KG1 (cell line): ENCODE results near the gene PLCB3.
"Not testable (repeated sequence)": the region's sequence is repeated elsewhere in the genome, so short reads cannot be mapped to it uniquely, and the experiment has no call there.

Experiments
- DNase-seq: peaks from one replicate; lab custom pipeline; 2025; lab: John Stamatoyannopoulos, UW

Gene PLCB3

DNA sequence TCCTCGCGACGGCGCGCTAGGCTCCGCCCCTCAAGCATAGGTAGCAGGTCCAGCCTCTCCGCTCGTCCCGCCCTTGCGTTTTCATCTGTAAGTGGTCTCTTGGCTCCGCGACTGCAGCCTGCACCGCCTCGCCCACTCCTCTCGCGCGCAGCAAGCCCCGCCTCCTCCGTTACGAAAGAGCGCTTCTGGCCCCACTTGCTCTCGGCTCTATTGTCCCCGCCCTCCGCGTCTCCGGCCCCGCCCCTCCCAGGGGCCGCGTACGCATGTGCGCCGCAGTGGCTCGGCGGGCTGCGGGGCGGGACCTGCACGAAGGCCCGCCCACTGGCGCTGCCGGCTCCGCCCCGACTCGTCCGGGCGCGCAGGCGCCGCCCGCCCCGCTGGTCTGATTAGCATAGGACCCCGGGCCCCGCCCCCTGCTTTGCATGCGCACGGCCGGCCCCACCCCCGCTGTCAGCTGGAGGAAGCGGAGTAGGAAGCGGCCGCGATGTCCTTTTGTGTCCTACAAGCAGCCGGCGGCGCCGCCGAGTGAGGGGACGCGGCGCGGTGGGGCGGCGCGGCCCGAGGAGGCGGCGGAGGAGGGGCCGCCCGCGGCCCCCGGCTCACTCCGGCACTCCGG, 53.9 kb downstream of the PLCB3 start, which contains the start of gene ESRRA:
ESRRA (plus strand) TSS at position 450 of the 616 bp plus-strand sequence. CDS start 1,656 bp downstream, outside the sequence.
- peak; percentile 100 for DNase-seq

DNA sequence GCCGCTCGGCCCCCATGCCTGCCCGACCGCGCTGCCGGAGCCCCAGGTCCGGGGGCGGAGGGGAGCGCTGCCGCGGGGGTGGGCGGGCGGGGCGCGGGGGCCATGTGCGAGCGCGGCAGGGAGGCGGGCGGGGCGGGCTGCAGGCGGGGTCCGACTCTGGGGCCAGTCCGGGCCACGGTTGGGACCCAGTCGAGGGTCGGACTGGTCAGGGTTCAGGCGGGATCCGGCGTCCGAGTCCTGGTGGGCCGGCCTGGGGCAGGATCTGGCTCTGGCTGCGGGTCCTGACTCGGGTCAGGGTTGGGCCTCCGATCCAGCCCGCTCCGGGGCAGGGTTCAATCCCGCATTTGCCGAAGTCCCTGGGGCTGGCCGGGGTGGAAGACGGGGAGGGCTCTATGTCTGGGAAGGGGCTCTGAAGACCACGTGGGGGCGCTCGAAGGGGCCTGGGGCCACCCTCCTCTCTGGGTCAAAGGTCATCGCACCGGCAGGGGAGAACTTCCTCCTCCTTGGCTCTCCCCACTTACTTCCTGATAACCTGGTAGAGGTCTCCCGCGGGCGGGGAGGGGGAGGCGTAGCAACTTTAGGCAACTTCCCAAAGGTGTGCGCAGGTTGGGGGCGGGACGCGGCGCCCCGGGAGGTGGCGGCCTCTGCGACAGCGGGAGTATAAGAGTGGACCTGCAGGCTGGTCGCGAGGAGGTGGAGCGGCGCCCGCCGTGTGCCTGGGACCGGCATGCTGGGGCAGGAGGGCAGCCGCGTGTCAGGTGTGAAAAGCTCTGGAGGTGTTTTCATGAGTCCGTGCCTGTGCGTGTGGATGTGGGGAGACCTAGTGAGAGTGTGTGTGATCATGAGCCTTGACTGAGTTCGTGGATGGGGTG, 54.6 kb downstream of the PLCB3 start:
- peak; percentile 74 for DNase-seq

DNA sequence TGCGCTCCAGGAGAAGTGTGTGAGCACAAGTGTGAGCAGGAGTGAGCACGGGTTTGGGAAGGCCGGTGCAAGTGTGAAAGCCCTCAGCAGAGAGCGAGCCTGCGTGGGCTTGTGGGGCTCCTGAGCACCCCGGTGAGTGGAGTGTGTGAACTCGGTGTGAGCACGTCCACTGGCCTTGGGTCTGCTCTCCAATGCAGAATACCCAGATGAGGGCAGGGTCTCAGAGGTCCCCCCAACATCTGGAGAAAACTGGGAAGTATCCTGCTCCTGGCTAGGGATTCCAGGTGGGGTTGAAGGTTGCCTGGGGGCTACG, 55.2 kb downstream of the PLCB3 start:
- DNase-seq, result no peak

DNA sequence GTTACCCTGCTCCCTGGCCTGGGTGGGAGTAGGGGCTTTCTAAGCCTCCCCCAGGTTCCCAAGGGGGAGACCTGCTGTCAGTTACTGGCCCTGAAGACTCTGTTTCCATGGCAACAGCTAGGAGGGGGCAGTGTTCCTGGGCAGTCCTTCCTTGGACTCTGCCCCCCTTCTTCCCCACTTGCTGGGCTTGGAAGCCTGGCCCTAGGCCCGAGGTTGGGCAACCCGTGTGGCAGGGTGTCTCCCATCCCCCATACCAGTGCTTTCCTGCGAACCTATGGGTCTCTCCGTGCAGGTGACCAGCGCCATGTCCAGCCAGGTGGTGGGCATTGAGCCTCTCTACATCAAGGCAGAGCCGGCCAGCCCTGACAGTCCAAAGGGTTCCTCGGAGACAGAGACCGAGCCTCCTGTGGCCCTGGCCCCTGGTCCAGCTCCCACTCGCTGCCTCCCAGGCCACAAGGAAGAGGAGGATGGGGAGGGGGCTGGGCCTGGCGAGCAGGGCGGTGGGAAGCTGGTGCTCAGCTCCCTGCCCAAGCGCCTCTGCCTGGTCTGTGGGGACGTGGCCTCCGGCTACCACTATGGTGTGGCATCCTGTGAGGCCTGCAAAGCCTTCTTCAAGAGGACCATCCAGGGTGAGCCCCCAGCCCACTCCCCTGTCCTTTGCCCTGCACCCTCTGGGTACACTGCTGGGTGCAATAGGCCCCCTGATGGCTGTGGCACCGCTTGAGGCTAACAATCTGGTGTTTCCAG, 55.7 kb downstream of the PLCB3 start:
- no peak for DNase-seq

DNA sequence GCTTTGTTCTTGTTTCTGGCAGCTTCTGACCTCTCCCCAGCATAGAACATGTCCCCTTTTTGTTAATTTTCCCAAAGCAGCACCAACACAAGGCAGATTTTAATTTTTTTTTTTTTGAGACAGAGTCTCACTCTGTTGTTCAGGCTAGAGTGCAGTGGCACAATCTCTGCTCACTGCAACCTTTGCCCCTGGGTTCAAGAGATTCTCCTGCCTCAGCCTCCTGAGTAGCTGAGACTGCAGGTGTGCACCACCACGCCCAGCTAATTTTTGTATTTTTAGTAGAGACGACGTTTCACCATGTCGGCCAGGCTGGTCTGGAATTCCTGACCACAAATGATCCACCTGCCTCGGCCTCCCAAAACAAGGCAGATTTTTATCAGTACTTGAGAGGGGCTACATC, 56.5 kb downstream of the PLCB3 start:
- not testable (repeated sequence) for DNase-seq

DNA sequence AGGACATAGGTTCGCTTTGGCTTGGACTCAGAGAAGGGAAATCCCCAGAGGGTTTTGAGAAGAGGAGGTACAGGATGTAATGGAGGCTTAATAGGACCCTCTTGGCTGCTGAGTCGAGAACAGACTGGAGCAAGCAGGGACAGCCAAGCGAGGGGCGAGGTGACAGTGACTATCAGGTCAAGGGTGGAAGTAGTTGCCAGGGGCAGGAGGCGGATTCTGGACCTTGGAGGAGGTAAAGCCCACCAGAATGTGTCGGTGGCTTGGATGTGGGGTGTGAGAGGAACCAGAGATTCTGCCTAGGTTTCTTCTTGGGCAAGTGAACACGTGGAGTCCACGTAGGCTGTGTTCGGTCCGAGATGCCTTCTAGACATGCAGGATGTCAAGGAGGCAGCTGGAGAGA, 61.6 kb downstream of the PLCB3 start:
- DNase-seq, result no peak

DNA sequence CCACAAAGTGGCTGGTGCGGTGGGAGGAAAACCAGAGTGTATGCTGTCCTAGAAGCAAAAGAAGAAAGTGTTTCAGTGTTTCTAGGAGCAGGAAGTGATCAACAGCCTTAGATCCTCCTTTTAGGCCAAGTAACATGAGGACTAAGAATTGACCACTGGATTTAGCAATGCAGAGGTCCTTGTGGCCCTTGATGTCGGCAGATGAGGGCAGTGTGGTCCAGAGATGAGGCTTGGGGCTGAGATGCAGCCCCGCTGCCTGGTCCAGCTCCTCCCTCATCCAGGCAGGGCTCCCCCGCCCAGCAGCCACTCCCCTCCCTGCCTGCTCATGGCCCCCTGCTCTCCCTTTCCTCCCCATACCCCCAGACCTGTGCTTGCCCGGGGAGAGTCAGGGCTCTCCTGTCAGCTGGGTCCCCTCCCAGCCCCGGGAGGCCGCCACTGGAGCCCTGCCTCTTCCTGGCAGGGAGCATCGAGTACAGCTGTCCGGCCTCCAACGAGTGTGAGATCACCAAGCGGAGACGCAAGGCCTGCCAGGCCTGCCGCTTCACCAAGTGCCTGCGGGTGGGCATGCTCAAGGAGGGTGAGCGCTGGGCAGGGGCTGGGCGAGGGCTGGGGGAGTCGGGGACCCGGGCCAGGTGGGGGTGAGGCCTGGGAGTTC, 62.3 kb downstream of the PLCB3 start:
- DNase-seq, result no peak

DNA sequence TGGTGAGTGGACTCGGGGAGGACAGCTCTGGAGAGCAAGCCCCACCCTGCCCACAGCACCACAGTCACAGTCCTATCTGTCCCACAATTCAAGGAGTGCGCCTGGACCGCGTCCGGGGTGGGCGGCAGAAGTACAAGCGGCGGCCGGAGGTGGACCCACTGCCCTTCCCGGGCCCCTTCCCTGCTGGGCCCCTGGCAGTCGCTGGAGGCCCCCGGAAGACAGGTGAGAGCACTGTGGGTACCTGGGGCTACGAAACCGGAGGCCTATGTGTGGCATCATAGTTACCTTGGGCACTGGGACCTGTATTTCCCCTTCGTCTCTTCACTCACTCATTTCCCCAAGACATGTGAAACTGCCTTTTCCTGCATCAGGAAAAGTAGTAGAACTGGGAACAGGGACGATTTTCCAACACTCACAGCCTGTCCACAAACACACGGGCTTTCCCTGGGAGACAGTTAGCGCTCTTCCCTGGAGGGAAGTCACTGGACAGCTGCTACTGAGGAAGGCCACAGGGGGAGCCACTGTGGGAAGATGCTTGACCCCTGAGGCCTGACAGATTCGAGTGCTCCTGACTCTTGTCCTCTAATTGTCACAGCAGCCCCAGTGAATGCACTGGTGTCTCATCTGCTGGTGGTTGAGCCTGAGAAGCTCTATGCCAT, 62.9 kb downstream of the PLCB3 start:
- no peak for DNase-seq

DNA sequence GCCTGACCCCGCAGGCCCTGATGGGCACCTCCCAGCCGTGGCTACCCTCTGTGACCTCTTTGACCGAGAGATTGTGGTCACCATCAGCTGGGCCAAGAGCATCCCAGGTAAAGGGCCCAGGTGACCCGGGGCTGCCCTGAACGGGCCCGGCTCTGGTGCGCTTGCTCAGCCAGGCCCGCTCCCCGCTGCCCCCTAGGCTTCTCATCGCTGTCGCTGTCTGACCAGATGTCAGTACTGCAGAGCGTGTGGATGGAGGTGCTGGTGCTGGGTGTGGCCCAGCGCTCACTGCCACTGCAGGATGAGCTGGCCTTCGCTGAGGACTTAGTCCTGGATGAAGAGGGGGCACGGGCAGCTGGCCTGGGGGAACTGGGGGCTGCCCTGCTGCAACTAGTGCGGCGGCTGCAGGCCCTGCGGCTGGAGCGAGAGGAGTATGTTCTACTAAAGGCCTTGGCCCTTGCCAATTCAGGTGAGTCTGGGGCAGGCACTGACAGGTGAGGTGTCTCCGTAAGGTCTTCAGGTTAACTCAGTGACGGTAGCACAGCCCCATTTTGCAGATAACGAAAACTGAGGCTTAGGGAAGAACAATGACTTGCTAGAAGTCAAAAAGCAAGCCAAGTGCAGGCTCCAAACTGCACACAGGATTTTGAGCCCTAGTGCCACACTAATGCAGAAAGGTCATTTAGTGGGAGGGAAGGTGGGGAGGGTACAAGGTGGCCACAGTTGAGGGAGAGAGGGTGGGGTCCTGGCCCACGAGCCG, 63.7 kb downstream of the PLCB3 start:
- no peak for DNase-seq

DNA sequence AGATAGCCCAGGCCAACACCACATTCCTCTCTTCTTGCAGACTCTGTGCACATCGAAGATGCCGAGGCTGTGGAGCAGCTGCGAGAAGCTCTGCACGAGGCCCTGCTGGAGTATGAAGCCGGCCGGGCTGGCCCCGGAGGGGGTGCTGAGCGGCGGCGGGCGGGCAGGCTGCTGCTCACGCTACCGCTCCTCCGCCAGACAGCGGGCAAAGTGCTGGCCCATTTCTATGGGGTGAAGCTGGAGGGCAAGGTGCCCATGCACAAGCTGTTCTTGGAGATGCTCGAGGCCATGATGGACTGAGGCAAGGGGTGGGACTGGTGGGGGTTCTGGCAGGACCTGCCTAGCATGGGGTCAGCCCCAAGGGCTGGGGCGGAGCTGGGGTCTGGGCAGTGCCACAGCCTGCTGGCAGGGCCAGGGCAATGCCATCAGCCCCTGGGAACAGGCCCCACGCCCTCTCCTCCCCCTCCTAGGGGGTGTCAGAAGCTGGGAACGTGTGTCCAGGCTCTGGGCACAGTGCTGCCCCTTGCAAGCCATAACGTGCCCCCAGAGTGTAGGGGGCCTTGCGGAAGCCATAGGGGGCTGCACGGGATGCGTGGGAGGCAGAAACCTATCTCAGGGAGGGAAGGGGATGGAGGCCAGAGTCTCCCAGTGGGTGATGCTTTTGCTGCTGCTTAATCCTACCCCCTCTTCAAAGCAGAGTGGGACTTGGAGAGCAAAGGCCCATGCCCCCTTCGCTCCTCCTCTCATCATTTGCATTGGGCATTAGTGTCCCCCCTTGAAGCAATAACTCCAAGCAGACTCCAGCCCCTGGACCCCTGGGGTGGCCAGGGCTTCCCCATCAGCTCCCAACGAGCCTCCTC, 64.6 kb downstream of the PLCB3 start:
- DNase-seq, result not testable (repeated sequence)

DNA sequence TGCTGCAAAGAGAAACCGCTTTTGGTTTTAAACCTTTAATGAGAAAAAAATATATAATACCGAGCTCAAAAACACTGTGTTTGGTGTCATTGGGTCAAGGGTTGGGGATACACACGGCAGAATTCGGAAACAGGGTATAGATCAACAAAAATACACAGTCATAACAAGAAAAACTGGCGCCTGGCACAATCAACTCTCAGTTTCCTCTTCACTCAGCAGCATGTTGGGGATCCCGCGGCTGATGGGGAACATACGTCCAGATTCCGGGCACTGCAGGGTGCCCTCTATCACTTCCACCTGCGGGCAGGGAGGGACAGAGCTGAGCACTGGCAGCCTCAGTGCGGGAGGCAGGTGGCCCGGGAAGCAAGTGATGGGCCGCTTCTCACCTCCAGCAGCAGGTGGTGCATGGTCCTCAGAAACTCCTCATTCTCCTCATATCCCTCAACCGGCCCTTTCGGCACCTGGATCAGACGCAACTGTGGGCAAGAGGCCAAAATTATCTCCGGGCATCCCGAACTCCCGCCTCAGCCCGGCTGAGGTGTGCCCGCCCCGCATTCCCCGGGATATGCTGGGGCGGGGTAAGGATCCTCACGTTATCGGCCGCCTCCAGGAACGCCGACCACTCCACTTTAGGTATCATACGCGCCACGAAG, 65.5 kb downstream of the PLCB3 start:
- DNase-seq, result no peak

DNA sequence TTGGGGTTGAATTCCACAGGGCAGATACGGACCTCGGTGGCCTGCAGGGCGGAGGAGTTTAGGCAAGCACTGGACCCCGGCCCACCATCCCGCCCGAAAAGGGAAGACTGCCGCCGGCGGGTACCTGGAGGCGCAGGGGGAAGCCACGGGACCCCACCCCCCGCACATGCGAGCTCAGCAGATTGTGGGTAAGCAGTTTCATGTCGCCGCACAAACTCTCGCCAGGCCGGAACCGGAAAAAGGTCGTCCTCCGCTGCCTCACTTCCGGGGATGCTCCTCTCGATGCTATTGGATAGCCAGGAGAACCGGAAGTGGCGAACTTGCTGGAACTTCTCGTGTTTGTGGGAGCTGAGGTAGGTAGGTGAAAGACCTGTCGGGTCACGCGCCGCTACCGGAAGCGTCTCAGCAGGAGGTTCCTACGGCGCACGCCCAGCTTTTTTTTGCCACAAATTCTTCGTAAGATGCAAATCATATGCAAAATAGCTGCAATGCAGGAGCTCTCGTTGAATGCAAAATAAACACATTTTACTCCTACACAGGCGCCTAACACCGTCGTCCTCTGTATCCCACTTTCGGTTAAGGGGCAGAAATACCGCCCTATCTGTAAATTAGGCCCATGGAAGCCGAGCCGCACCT, 66.1 kb downstream of the PLCB3 start, which contains the start of gene TRMT112:
TRMT112 (minus strand) TSS at position 235 of the 636 bp plus-strand sequence; CDS start at position 202, 33 bp downstream.
- DNase-seq, result peak; percentile 96

DNA sequence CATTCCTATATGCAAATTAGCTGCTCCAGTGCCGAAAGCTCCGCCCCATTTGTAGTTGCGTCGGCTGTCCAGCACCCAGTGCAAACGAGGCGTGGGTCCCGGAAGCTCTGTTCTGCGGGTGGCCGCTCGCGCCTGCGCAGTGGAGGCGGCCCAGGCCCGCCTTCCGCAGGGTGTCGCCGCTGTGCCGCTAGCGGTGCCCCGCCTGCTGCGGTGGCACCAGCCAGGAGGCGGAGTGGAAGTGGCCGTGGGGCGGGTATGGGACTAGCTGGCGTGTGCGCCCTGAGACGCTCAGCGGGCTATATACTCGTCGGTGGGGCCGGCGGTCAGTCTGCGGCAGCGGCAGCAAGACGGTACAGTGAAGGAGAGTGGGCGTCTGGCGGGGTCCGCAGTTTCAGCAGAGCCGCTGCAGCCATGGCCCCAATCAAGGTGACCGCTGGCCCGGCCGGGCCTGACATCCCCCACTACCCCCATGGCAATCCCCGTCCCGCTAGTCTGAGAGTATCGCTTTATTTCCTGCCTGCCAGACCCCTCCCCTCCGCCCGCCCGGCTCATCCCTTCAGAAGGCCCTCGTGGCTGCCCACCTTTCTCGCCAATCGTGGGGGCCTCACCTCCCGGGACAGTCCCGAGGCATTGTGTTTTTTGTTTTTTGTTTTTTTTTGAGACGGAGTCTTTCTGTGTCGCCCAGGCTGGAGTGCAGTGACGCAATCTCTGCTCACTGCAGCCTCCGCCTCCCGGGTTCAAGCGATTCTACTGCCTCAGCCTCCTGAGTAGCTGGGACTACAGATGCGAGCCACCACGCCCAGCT, 66.8 kb downstream of the PLCB3 start, which contains the start of gene PRDX5:
PRDX5 (plus strand) TSS at position 161 of the 805 bp plus-strand sequence; CDS start at position 256, 95 bp downstream.
- peak; percentile 97 for DNase-seq
